SK-N-SH treated with all-trans-retinoic acid at 6 μM for 48 hours (cell line): ENCODE results near the gene RGMB.
A peak's percentile ranks its signal among the peaks of the same experiment; 100 is the strongest.

Source experiments
- ATAC-seq: fragments of 200-7000 bp; cut with Tn5 transposase; 3 replicates; pipeline ENCODE4 v1.9.1; 2020; ENCODE audit warnings: mild to moderate bottlenecking, moderate library complexity
- ARNTL ChIP-seq: fragments of 450-650 bp; formaldehyde crosslinking; IDR thresholded peaks from 2 replicates; pipeline ENCODE4 v1.5.0; 2020; ENCODE audit warnings: low read depth, mild to moderate bottlenecking, moderate library complexity, borderline replicate concordance
- BACH2 ChIP-seq: fragments of 250-450 bp; sonication (Bioruptor Pico); IDR thresholded peaks from 2 replicates; pipeline ENCODE4 v1.9.0; 2021; ENCODE audit warnings: mild to moderate bottlenecking, borderline replicate concordance
- CSDC2 ChIP-seq: fragments of 250-450 bp; sonication (Bioruptor Pico); IDR thresholded peaks from 2 replicates; pipeline ENCODE4 v1.5.0; 2020; ENCODE audit warnings: mild to moderate bottlenecking, moderate library complexity
- GLIS3 ChIP-seq: fragments of 250-450 bp; sonication (Bioruptor Pico); IDR thresholded peaks from 2 replicates; pipeline ENCODE4 v1.5.0; 2020; ENCODE audit warnings: mild to moderate bottlenecking, moderate library complexity
- ISL1 ChIP-seq: fragments of 250-450 bp; sonication (Bioruptor Pico); IDR thresholded peaks from 2 replicates; pipeline ENCODE4 v2.1.2; 2022; ENCODE audit warnings: mild to moderate bottlenecking, moderate library complexity
- OSR1 ChIP-seq: fragments of 250-450 bp; sonication (Bioruptor Pico); IDR thresholded peaks from 2 replicates; pipeline ENCODE4 v1.8.0; 2022; ENCODE audit warnings: moderate library complexity, mild to moderate bottlenecking, inconsistent platforms
- RARB ChIP-seq: fragments of 250-450 bp; sonication (Bioruptor Pico); IDR thresholded peaks from 2 replicates; pipeline ENCODE4 v1.8.0; 2021; ENCODE audit warnings: mild to moderate bottlenecking, moderate library complexity
- SNAI2 ChIP-seq: fragments of 250-450 bp; sonication (Bioruptor Pico); IDR thresholded peaks from 2 replicates; pipeline ENCODE4 v1.5.0; 2020; ENCODE audit warnings: mild to moderate bottlenecking, moderate library complexity
- TOX ChIP-seq: fragments of 250-450 bp; sonication (Bioruptor Pico); IDR thresholded peaks from 2 replicates; pipeline ENCODE4 v1.8.0; 2021; ENCODE audit warnings: mild to moderate bottlenecking, moderate library complexity, borderline replicate concordance
- ZC3H10 ChIP-seq: fragments of 250-450 bp; sonication (Bioruptor Pico); IDR thresholded peaks from 2 replicates; pipeline ENCODE4 v1.5.1; 2021; ENCODE audit warnings: mild to moderate bottlenecking, moderate library complexity
- ZFP3 ChIP-seq: fragments of 250-450 bp; sonication (Bioruptor Pico); IDR thresholded peaks from 2 replicates; pipeline ENCODE4 v1.5.0; 2020; ENCODE audit warnings: mild to moderate bottlenecking, moderate library complexity
- TF ChIP-seq, protein P1 (sequence below): fragments of 250-450 bp; sonication (Bioruptor Pico); IDR thresholded peaks from 2 replicates; pipeline ENCODE4 v1.5.1; 2021; ENCODE audit warnings: mild to moderate bottlenecking, moderate library complexity
- TF ChIP-seq, protein P2 (sequence below): fragments of 250-450 bp; sonication (Bioruptor Pico); IDR thresholded peaks from 2 replicates; pipeline ENCODE4 v1.5.1; 2020; ENCODE audit warnings: low read depth, mild to moderate bottlenecking, moderate library complexity
- TF ChIP-seq, protein P3 (sequence below): fragments of 250-450 bp; sonication (Bioruptor Pico); IDR thresholded peaks from 2 replicates; pipeline ENCODE4 v1.8.0; 2021; ENCODE audit warnings: low read depth, mild to moderate bottlenecking, moderate library complexity, borderline replicate concordance
- TF ChIP-seq, protein P4 (sequence below): fragments of 250-450 bp; sonication (Bioruptor Pico); IDR thresholded peaks from 2 replicates; pipeline ENCODE4 v1.8.0; 2020; ENCODE audit warnings: mild to moderate bottlenecking, moderate library complexity, borderline replicate concordance
- TF ChIP-seq, protein P5 (sequence below): fragments of 250-450 bp; sonication (Bioruptor Pico); IDR thresholded peaks from 2 replicates; pipeline ENCODE4 v1.5.0; 2020; ENCODE audit warnings: mild to moderate bottlenecking, moderate library complexity

The RGMB gene

DNA sequence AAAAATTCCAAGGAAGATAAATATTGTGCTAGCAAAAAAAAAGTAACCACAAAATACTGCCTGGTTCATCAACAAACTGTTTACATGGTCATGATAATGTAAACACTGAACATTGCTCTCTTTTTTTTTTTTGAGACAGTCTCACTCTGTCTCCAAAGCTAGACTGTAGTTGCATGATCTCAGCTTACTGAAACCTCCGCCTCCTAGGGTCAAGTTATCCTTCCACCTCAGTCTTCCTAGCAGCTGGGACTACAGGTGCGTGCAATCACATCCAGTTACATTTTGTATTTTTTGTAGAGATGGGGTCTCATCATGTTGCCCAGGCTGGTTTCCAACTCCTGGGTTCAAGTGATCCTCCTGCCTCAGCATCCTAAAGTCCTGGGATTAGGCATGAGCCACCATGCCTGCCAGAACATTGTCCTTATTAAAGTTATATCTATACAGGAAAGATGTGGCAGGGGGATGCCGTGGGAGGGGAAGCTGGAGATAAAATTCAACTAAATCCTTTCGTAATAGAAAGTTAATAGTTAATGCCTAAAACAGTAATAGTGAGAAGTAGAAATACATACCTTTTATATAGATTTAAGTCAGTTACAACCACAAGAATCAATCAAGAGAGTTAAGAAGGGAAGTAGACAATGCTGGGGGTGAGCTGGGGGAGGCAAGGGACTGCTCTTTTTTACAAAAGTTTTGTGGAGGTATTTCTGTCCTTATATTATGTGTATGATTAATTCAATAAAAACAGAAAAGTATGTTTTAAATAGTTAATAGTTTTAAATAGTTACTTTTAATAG, 52.3 kb downstream of the RGMB start:
- TF ChIP-seq, protein P1, sequence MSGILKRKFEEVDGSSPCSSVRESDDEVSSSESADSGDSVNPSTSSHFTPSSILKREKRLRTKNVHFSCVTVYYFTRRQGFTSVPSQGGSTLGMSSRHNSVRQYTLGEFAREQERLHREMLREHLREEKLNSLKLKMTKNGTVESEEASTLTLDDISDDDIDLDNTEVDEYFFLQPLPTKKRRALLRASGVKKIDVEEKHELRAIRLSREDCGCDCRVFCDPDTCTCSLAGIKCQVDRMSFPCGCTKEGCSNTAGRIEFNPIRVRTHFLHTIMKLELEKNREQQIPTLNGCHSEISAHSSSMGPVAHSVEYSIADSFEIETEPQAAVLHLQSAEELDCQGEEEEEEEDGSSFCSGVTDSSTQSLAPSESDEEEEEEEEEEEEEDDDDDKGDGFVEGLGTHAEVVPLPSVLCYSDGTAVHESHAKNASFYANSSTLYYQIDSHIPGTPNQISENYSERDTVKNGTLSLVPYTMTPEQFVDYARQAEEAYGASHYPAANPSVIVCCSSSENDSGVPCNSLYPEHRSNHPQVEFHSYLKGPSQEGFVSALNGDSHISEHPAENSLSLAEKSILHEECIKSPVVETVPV (CRISPR knock-in tag), result no peak
- TF ChIP-seq SNAI2 (CRISPR knock-in tag) (no peak), TOX (CRISPR knock-in tag) (no peak), RARB (no peak), GLIS3 (CRISPR knock-in tag) (no peak), OSR1 (CRISPR knock-in tag) (no peak), ZFP3 (CRISPR knock-in tag) (no peak), CSDC2 (CRISPR knock-in tag) (no peak), BACH2 (CRISPR knock-in tag) (no peak), ISL1 (CRISPR knock-in tag) (no peak), ARNTL (CRISPR knock-in tag) (no peak), ZC3H10 (CRISPR knock-in tag) (no peak)
- TF ChIP-seq, protein P2, sequence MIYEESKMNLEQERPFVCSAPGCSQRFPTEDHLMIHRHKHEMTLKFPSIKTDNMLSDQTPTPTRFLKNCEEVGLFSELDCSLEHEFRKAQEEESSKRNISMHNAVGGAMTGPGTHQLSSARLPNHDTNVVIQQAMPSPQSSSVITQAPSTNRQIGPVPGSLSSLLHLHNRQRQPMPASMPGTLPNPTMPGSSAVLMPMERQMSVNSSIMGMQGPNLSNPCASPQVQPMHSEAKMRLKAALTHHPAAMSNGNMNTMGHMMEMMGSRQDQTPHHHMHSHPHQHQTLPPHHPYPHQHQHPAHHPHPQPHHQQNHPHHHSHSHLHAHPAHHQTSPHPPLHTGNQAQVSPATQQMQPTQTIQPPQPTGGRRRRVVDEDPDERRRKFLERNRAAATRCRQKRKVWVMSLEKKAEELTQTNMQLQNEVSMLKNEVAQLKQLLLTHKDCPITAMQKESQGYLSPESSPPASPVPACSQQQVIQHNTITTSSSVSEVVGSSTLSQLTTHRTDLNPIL (CRISPR knock-in tag), result no peak
- TF ChIP-seq, protein P3, sequence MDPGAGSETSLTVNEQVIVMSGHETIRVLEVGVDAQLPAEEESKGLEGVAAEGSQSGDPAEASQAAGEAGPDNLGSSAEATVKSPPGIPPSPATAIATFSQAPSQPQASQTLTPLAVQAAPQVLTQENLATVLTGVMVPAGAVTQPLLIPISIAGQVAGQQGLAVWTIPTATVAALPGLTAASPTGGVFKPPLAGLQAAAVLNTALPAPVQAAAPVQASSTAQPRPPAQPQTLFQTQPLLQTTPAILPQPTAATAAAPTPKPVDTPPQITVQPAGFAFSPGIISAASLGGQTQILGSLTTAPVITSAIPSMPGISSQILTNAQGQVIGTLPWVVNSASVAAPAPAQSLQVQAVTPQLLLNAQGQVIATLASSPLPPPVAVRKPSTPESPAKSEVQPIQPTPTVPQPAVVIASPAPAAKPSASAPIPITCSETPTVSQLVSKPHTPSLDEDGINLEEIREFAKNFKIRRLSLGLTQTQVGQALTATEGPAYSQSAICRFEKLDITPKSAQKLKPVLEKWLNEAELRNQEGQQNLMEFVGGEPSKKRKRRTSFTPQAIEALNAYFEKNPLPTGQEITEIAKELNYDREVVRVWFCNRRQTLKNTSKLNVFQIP, result no peak
- TF ChIP-seq, protein P4, sequence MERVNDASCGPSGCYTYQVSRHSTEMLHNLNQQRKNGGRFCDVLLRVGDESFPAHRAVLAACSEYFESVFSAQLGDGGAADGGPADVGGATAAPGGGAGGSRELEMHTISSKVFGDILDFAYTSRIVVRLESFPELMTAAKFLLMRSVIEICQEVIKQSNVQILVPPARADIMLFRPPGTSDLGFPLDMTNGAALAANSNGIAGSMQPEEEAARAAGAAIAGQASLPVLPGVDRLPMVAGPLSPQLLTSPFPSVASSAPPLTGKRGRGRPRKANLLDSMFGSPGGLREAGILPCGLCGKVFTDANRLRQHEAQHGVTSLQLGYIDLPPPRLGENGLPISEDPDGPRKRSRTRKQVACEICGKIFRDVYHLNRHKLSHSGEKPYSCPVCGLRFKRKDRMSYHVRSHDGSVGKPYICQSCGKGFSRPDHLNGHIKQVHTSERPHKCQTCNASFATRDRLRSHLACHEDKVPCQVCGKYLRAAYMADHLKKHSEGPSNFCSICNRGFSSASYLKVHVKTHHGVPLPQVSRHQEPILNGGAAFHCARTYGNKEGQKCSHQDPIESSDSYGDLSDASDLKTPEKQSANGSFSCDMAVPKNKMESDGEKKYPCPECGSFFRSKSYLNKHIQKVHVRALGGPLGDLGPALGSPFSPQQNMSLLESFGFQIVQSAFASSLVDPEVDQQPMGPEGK (CRISPR knock-in tag), result no peak
- TF ChIP-seq, protein P5, sequence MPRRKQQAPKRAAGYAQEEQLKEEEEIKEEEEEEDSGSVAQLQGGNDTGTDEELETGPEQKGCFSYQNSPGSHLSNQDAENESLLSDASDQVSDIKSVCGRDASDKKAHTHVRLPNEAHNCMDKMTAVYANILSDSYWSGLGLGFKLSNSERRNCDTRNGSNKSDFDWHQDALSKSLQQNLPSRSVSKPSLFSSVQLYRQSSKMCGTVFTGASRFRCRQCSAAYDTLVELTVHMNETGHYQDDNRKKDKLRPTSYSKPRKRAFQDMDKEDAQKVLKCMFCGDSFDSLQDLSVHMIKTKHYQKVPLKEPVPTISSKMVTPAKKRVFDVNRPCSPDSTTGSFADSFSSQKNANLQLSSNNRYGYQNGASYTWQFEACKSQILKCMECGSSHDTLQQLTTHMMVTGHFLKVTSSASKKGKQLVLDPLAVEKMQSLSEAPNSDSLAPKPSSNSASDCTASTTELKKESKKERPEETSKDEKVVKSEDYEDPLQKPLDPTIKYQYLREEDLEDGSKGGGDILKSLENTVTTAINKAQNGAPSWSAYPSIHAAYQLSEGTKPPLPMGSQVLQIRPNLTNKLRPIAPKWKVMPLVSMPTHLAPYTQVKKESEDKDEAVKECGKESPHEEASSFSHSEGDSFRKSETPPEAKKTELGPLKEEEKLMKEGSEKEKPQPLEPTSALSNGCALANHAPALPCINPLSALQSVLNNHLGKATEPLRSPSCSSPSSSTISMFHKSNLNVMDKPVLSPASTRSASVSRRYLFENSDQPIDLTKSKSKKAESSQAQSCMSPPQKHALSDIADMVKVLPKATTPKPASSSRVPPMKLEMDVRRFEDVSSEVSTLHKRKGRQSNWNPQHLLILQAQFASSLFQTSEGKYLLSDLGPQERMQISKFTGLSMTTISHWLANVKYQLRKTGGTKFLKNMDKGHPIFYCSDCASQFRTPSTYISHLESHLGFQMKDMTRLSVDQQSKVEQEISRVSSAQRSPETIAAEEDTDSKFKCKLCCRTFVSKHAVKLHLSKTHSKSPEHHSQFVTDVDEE, result no peak
- no peak for ATAC-seq

DNA sequence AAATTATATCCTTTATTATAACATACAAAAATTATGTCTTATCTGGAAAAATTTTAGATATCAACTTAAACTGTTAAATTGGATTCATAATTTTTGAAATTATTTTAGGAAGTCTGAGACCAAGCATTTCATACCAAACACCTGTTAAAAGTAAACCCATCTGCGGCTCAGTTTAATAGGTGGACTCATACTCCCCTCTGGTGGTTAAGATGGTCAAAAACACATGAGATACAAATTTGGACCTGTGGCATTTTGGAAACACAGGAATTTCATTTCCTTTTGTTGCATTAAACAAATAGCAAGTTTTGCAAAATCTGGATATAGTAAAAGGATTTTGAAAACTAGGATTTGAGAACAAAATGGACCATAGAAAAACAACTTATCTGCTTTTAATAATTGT, 53.7 kb downstream of the RGMB start:
- peak; percentile 76 for ATAC-seq
- TF ChIP-seq, protein P1 (CRISPR knock-in tag), result no peak
- TF ChIP-seq, protein P2 (CRISPR knock-in tag), result no peak
- TF ChIP-seq GLIS3 (CRISPR knock-in tag), result no peak
